CD4-positive, alpha-beta T cell (primary cell): ENCODE results near the gene BOLA3. TPM values are rescaled to one million over a fixed set of nuclear protein-coding genes. Genes with fewer than 3 reads are reported as not detected.
A peak's percentile ranks its signal among the peaks of the same experiment; 100 is the strongest.

Experiments used
- ATAC-seq: fragments of 200-7000 bp; cut with Tn5 transposase; one replicate; pipeline ENCODE4 v1.10.0; 2022; ENCODE audit warnings: mild to moderate bottlenecking; ENCODE audit not compliant: poor library complexity
- CTCF ChIA-PET: fragments of 350-600 bp; sonication (Branson Sonifier 250); formaldehyde crosslinking; loops from one replicate; lab custom pipeline; 2021; ENCODE audit warnings: antibody characterized with exemption, inconsistent platforms; lab: Charles Lee
- POLR2A ChIA-PET: fragments of 350-600 bp; sonication (Branson Sonifier 250); formaldehyde crosslinking; loops from one replicate; lab custom pipeline; 2021; ENCODE audit warnings: antibody characterized with exemption, inconsistent platforms; lab: Charles Lee
- DNase-seq, 14 experiments: peaks; one replicate each; pipeline ENCODE4 v3.0.0-alpha.2; 2013 to 2020; ENCODE audit warnings: mixed read lengths in 2 of 14
- H3K27ac ChIP-seq, 2 donors: one replicate each; pipeline versions ENCODE4 v1.5.1 to v1.7.0; 2013; ENCODE audit warnings: low read length in 2 of 2, low read depth in 1 of 2, mild to moderate bottlenecking in 1 of 2
- H3K27me3 ChIP-seq, 2 experiments: 1 replicate in 1 of 2; 2 replicates in 1 of 2; pipeline versions ENCODE4 v1.6.1 to v1.7.0; 2013; ENCODE audit warnings: low read length in 2 of 2, control low read depth in 1 of 2, mild to moderate bottlenecking in 1 of 2, moderate library complexity in 1 of 2; ENCODE audit not compliant: insufficient read depth in 2 of 2, control insufficient read depth in 1 of 2
- H3K36me3 ChIP-seq: one replicate; pipeline ENCODE4 v1.6.1; 2013; ENCODE audit warnings: low read length, control low read depth; ENCODE audit not compliant: insufficient read depth
- H3K4me1 ChIP-seq: one replicate; pipeline ENCODE4 v1.6.1; 2013; ENCODE audit warnings: low read length, control low read depth; ENCODE audit not compliant: insufficient read depth
- H3K4me3 ChIP-seq: one replicate; pipeline ENCODE4 v1.5.1; 2013; ENCODE audit warnings: mild to moderate bottlenecking, low read length, moderate library complexity
- H3K9me3 ChIP-seq, 2 experiments: 1 replicate in 1 of 2; 2 replicates in 1 of 2; pipeline versions ENCODE4 v1.6.1 to v1.7.0; 2013; ENCODE audit warnings: low read length in 2 of 2, mild to moderate bottlenecking in 2 of 2, control low read depth in 1 of 2, moderate library complexity in 1 of 2; ENCODE audit not compliant: control insufficient read depth in 1 of 2, insufficient read depth in 1 of 2
- H3K27ac Mint-ChIP-seq: one replicate; pipeline ENCODE4 v1.8.0; 2020; ENCODE audit warnings: mixed read lengths
- H3K27me3 Mint-ChIP-seq: one replicate; pipeline ENCODE4 v1.8.0; 2021; ENCODE audit warnings: mixed read lengths
- H3K36me3 Mint-ChIP-seq: one replicate; pipeline ENCODE4 v1.8.0; 2021; ENCODE audit warnings: low read depth, mixed read lengths
- H3K4me1 Mint-ChIP-seq: one replicate; pipeline ENCODE4 v1.8.0; 2021; ENCODE audit warnings: low read depth, mixed read lengths
- H3K4me3 Mint-ChIP-seq: one replicate; pipeline ENCODE4 v1.8.0; 2020; ENCODE audit warnings: mild to moderate bottlenecking, mixed read lengths
- H3K9me3 Mint-ChIP-seq: one replicate; pipeline ENCODE4 v1.8.0; 2020; ENCODE audit warnings: mixed read lengths
- CTCF ChIP-seq: fragments of 200-600 bp; IDR thresholded peaks from one replicate; pipeline ENCODE4 v1.8.0; 2022; ENCODE audit warnings: antibody characterized with exemption, mild to moderate bottlenecking
- intact Hi-C, 2 experiments: fragments of 100-400 bp; cut with DNase I in 1 of 2; cut with micrococcal nuclease in 1 of 2; formaldehyde crosslinking; loops; one replicate each; pipeline versions ENCODE4 v1.15.1 to v1.9.0; 2023 to 2025; cut with DNase I, micrococcal nuclease
- total RNA-seq, 174 experiments: library from RNA in 2 of 174; stranded (reverse) in 2 of 174; gene quantifications; one replicate each; pipeline ENCODE4 v1.2.3 and lab custom pipeline; 2021 to 2026

BOLA3 gene
- total RNA-seq, 2 experiments from 2014 or later, result 11.4 to 12.9 TPM

- intact Hi-C loops, result loop anchor here (2.0 to 10.0 kb wide), 3 partner anchors 30 to 324 kb away; partner anchors contain the start of genes STAMBP (in 2 of the 2) and MOB1A (in 1 of the 2)
- Mint-ChIP-seq H3K27me3 (no peaks in the 10 kb centered on the region), H3K27ac (no peak overlapping the region), H3K9me3 (no peaks in the 10 kb centered on the region), H3K4me3 (no peak overlapping the region), H3K4me1 (no peaks in the 10 kb centered on the region), H3K36me3 (peaks cover 24% of the 10 kb centered on the region)
- Histone ChIP-seq H3K27ac (peak overlapping the region in 1 of 2 donors; percentile 29), H3K9me3 (no peaks in the 10 kb centered on the region), H3K4me1 (peaks cover 23% of the 10 kb centered on the region), H3K4me3 (peak overlapping the region; percentile 59), H3K36me3 (peaks cover 16% of the 10 kb centered on the region), H3K27me3 (no peaks in the 10 kb centered on the region)
- DNase-seq (peak in 1 of 14 experiments; percentile 9), ATAC-seq (no peak)
- POLR2A ChIA-PET, result interaction anchor here (1.2 to 4.5 kb wide), 5 partner anchors 28 to 325 kb away, joined by 3 to 31 read pairs (median 5); partner anchors contain the start of genes MOB1A and STAMBP
- CTCF ChIA-PET, result interaction anchor here (0.6 to 3.3 kb wide), 12 partner anchors 18 to 412 kb away, joined by 3 to 14 read pairs (median 5); partner anchors contain the start of genes MOB1A, MTHFD2, STAMBP and TPRKB
- TF ChIP-seq CTCF, result no peak
Measured at GRCh38 chr2:74148457-74149246, 940 bp upstream of the BOLA3 start.

GRCh38 chr2:74146929-74147726 is 584 bp downstream of the BOLA3 start:
- Histone ChIP-seq H3K9me3 (no peaks in the 10 kb centered on the region), H3K4me3 (peak overlapping the region; percentile 62), H3K27me3 (no peaks in the 10 kb centered on the region), H3K27ac (peak overlapping the region in 1 of 2 donors; percentile 65), H3K36me3 (peaks cover 12% of the 10 kb centered on the region), H3K4me1 (peaks cover 23% of the 10 kb centered on the region)
- ATAC-seq (peak; percentile 38), DNase-seq (peak in 1 of 14 experiments; percentile 66)
- no peak for TF ChIP-seq CTCF
- Mint-ChIP-seq H3K27me3 (no peaks in the 10 kb centered on the region), H3K9me3 (no peaks in the 10 kb centered on the region), H3K27ac (no peak overlapping the region), H3K36me3 (peaks cover 15% of the 10 kb centered on the region), H3K4me1 (no peaks in the 10 kb centered on the region), H3K4me3 (no peak overlapping the region)
- CTCF ChIA-PET, result interaction anchor here (0.7 to 3.3 kb wide), 11 partner anchors 27 to 410 kb away, joined by 3 to 14 read pairs (median 4); partner anchors contain the start of genes MOB1A and TPRKB
- POLR2A ChIA-PET, result interaction anchor here (0.6 to 4.5 kb wide), 6 partner anchors 27 to 319 kb away, joined by 3 to 31 read pairs (median 4); partner anchors contain the start of genes MOB1A, MTHFD2 and STAMBP
- intact Hi-C loops, result loop anchor here (2.0 to 10.0 kb wide), 3 partner anchors 238 to 322 kb away; partner anchors contain the start of gene STAMBP (in 2 of the 2)

GRCh38 chr2:74142340-74142739 is 5.4 kb downstream of the BOLA3 start:
- CTCF ChIA-PET, result no interaction called here
- intact Hi-C loops, result loop anchor here (10.0 kb wide), 1 partner anchor 318 kb away; the partner anchor contains the start of gene STAMBP (in 2 of the 2)
- no peak for TF ChIP-seq CTCF
- H3K36me3 ChIP-seq, result peaks cover 27% of the 10 kb centered on the region
- POLR2A ChIA-PET, result no interaction called here
- no peak overlapping the region for H3K4me3 Mint-ChIP-seq
- H3K4me1 ChIP-seq, result peaks cover 13% of the 10 kb centered on the region
- no peak overlapping the region for H3K4me3 ChIP-seq
- no peaks in the 10 kb centered on the region for H3K27me3 Mint-ChIP-seq
- DNase-seq (no peak), ATAC-seq (no peak)
- no peaks in the 10 kb centered on the region for H3K9me3 ChIP-seq
- no peak overlapping the region for H3K27ac ChIP-seq
- H3K9me3 Mint-ChIP-seq, result no peaks in the 10 kb centered on the region
- peaks cover 5% of the 10 kb centered on the region for H3K4me1 Mint-ChIP-seq
- H3K27ac Mint-ChIP-seq, result no peak overlapping the region
- H3K27me3 ChIP-seq, result no peaks in the 10 kb centered on the region
- peaks cover 25% of the 10 kb centered on the region for H3K36me3 Mint-ChIP-seq
